ENCODE measurements around the gene DUSP11. TPM values are rescaled to one million over a fixed set of nuclear protein-coding genes. Genes with fewer than 3 reads are reported as not detected.

Gene DUSP11
- total RNA-seq, 1 donor from 2014 or later, result 30.5 TPM

GRCh38 chr2:73714091-73714490 is 65.8 kb downstream of the DUSP11 start:
- intact Hi-C loops (cut with micrococcal nuclease), result no loop called here
- POLR2A ChIA-PET, result no interaction called here
- H3K9me3 Mint-ChIP-seq, result peaks cover 14% of the 10 kb centered on the region

More at GRCh38 chr2:73714091-73714490, 65.8 kb downstream of the DUSP11 start:
- no peak for DNase-seq
- no peak for TF ChIP-seq CTCF (IDR thresholded peaks at IDR 0.05)
- Mint-ChIP-seq H3K27me3 (peaks cover 29% of the 10 kb centered on the region), H3K4me1 (no peaks in the 10 kb centered on the region), H3K4me3 (no peak overlapping the region), H3K27ac (no peak overlapping the region), H3K36me3 (ENCODE audit: low read depth) (peaks cover 4% of the 10 kb centered on the region)
- ATAC-seq (ENCODE audit: low read depth), result no peak
- CTCF ChIA-PET, result no interaction called here

Other genes with a start within 250 kb of the DUSP11 start
- not detected in 2 replicates for gene NAT8, start 137.7 kb downstream of the DUSP11 start, total RNA-seq
- 26.9 and 27.1 TPM in 2 replicates for gene TPRKB, start 42.8 kb downstream of the DUSP11 start, total RNA-seq
- not detected in 2 replicates for gene C2orf78, start 4.1 kb upstream of the DUSP11 start, total RNA-seq
- gene STAMBP, start 48.9 kb upstream of the DUSP11 start, total RNA-seq, result 32.2 and 35.4 TPM in 2 replicates
- gene ACTG2, start 112.9 kb upstream of the DUSP11 start, total RNA-seq, result not detected in 2 replicates
- 70.1 and 77.4 TPM in 2 replicates for gene DGUOK, start 146.8 kb upstream of the DUSP11 start, total RNA-seq
- gene TET3, start 204.8 kb upstream of the DUSP11 start, total RNA-seq, result 52.6 and 60.1 TPM in 2 replicates

Measured in activated B cell treated with CpG ODN at 0.5 μM for 24 hours (primary cell).